Stimulated activated effector memory CD8-positive, alpha-beta T cell treated with anti-CD3 and anti-CD28 coated beads, Interleukin-12 subunit alpha, Interleukin-12 subunit beta, amount 100 ng/mL, for 72 hours (primary cell): Measurements from ENCODE around the gene BCL2.
A peak's percentile ranks its signal among the peaks of the same experiment; 100 is the strongest.

Experiments
- ATAC-seq: fragments of 150-1000 bp; cut with Tn5 transposase; 2 replicates; pipeline ENCODE4 v1.10.0; 2021
- DNase-seq, 2 donors: peaks; one replicate each; pipeline ENCODE4 v3.0.0; 2021 to 2022; ENCODE audit warnings: low spot score in 2 of 2
- H3K27ac Mint-ChIP-seq: one replicate; pipeline ENCODE4 v1.8.0; 2022; ENCODE audit warnings: mild to moderate bottlenecking, mixed read lengths
- H3K36me3 Mint-ChIP-seq: one replicate; pipeline ENCODE4 v1.8.0; 2022; ENCODE audit warnings: mild to moderate bottlenecking, mixed read lengths
- H3K4me1 Mint-ChIP-seq: one replicate; pipeline ENCODE4 v1.8.0; 2022; ENCODE audit warnings: mixed read lengths
- H3K4me3 Mint-ChIP-seq: one replicate; pipeline ENCODE4 v1.8.0; 2022; ENCODE audit warnings: mild to moderate bottlenecking, mixed read lengths
- H3K9me3 Mint-ChIP-seq: one replicate; pipeline ENCODE4 v1.8.0; 2022; ENCODE audit warnings: mixed read lengths

Gene BCL2

DNA sequence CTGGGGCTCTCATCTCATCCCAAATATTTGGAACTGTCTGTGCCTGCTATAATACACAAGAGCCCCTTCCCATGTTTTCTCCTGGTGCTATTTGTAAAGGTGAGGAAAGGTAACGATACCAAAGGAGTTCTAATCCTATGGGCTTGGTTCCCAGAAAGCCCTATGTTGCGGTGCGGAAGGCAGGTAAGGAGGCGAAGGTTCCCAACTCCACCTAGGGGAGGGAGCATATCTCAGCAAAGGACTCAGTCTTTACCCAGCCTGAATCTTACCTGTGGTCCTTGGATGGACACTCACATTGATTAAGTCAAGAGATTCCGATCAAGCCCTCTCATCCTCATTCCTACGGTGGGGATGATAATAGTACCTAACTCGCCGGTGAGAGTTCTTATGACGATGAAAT is 140.1 kb downstream of the BCL2 start:
- DNase-seq (no peak), ATAC-seq (no peak)
- no peak overlapping the region for H3K4me3 Mint-ChIP-seq
- peaks cover 89% of the 10 kb centered on the region for H3K4me1 Mint-ChIP-seq
- H3K9me3 Mint-ChIP-seq = no peaks in the 10 kb centered on the region
- H3K27ac Mint-ChIP-seq = peak overlapping the region; percentile 92
- H3K36me3 Mint-ChIP-seq = peaks cover 96% of the 10 kb centered on the region

DNA sequence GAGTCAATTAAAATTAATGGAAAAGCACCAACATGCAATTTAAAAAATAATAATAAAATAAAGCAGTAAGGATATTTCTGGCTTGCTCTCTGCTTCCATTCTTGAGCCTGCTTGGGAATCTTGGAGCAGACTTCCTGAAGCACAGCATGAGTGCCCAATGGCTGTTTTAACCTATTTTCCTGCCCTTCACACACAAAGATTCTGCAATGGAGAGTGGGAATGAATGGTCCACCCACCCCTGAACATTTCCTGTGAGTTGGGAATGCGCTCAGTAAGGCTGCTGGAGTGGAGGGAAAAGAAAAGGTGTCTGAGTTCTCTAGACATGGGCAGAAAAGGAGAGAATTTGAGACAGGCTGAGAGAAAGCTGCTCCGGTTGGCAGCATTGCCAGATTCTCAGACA is 140.6 kb downstream of the BCL2 start:
- Mint-ChIP-seq H3K4me3 (no peak overlapping the region), H3K36me3 (peaks cover 95% of the 10 kb centered on the region), H3K27ac (peak overlapping the region; percentile 92), H3K9me3 (no peaks in the 10 kb centered on the region), H3K4me1 (peaks cover 87% of the 10 kb centered on the region)
- no peak for ATAC-seq
- DNase-seq = no peak

GRCh38 chr18:63177919-63178821 is 141.4 kb downstream of the BCL2 start:
- no peak for ATAC-seq
- Mint-ChIP-seq H3K27ac (peak overlapping the region; percentile 92), H3K9me3 (no peaks in the 10 kb centered on the region), H3K36me3 (peaks cover 95% of the 10 kb centered on the region), H3K4me1 (peaks cover 79% of the 10 kb centered on the region), H3K4me3 (no peak overlapping the region)
- DNase-seq = no peak

- DNase-seq (no peak), ATAC-seq (no peak)
- H3K4me3 Mint-ChIP-seq = no peak overlapping the region
- H3K4me1 Mint-ChIP-seq = peaks cover 71% of the 10 kb centered on the region
- no peaks in the 10 kb centered on the region for H3K9me3 Mint-ChIP-seq
- peaks cover 95% of the 10 kb centered on the region for H3K36me3 Mint-ChIP-seq
- H3K27ac Mint-ChIP-seq = peak overlapping the region; percentile 92
Observed at GRCh38 chr18:63177259-63177658, 142.3 kb downstream of the BCL2 start.

- no peak for DNase-seq
- Mint-ChIP-seq H3K36me3 (peaks cover 93% of the 10 kb centered on the region), H3K4me3 (no peak overlapping the region), H3K4me1 (peaks cover 59% of the 10 kb centered on the region), H3K27ac (peak overlapping the region; percentile 79), H3K9me3 (no peaks in the 10 kb centered on the region)
- peak; percentile 24 for ATAC-seq
Observed at GRCh38 chr18:63175264-63175663, 144.3 kb downstream of the BCL2 start.

DNA sequence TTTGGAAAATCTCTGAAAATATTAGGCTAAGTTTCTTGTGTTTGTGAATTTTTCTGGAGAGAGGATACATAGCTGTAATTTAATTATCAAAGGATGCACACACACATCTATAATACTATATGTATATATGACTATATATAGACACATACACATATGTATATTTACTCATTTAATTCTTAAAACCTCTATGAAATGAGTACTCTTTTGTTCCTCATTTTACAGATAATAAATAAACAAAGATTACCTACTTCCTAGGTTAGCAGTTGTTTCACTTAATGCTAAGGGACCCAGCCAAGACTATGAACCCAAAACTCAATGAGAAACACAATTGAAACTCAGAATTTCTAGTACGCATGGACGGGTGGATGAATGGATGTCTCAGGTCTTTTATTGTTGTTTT is 145.6 kb downstream of the BCL2 start:
- ATAC-seq (no peak), DNase-seq (no peak)
- Mint-ChIP-seq H3K4me1 (peaks cover 56% of the 10 kb centered on the region), H3K9me3 (no peaks in the 10 kb centered on the region), H3K27ac (peak overlapping the region; percentile 1), H3K4me3 (no peak overlapping the region), H3K36me3 (peaks cover 92% of the 10 kb centered on the region)

GRCh38 chr18:63169853-63170252 is 149.7 kb downstream of the BCL2 start:
- DNase-seq (no peak), ATAC-seq (peak; percentile 57)
- H3K4me1 Mint-ChIP-seq = peaks cover 44% of the 10 kb centered on the region
- H3K27ac Mint-ChIP-seq = peak overlapping the region; percentile 29
- peaks cover 75% of the 10 kb centered on the region for H3K36me3 Mint-ChIP-seq
- no peak overlapping the region for H3K4me3 Mint-ChIP-seq
- H3K9me3 Mint-ChIP-seq = no peaks in the 10 kb centered on the region

DNA sequence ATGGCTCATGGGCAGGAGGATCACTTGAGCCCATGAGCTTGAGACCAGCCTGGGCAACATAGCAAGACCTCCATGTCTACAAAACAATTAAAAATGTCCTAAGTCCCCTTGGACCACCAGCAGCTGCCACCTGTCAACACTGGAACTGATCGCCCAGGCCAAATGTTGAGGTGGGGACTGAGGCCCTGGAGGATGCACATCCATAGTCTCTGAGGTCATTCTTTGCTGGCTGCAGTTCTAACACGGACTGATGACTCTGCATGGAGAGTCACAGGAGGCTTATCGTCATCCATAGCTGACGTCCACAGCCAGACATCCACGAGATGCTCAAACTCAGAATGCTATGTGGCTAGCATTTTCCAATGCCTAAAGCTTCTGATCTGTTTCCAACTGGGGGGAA is 151.3 kb downstream of the BCL2 start:
- Mint-ChIP-seq H3K27ac (peak overlapping the region; percentile 29), H3K9me3 (no peaks in the 10 kb centered on the region), H3K36me3 (peaks cover 67% of the 10 kb centered on the region), H3K4me3 (no peak overlapping the region), H3K4me1 (peaks cover 58% of the 10 kb centered on the region)
- DNase-seq = no peak
- no peak for ATAC-seq

GRCh38 chr18:63166142-63166541 is 153.4 kb downstream of the BCL2 start:
- ATAC-seq = no peak

GRCh38 chr18:63164396-63164795 is 155.2 kb downstream of the BCL2 start:
- Mint-ChIP-seq H3K9me3 (no peaks in the 10 kb centered on the region), H3K27ac (peak overlapping the region; percentile 96), H3K36me3 (peaks cover 68% of the 10 kb centered on the region), H3K4me1 (peaks cover 82% of the 10 kb centered on the region), H3K4me3 (peak overlapping the region; percentile 71)
- DNase-seq = no peak
- ATAC-seq = no peak

More at GRCh38 chr18:63166142-63166541, 153.4 kb downstream of the BCL2 start:
- Mint-ChIP-seq H3K4me1 (peaks cover 74% of the 10 kb centered on the region), H3K4me3 (no peak overlapping the region), H3K36me3 (peaks cover 67% of the 10 kb centered on the region), H3K9me3 (no peaks in the 10 kb centered on the region), H3K27ac (peak overlapping the region; percentile 29)
- no peak for DNase-seq

- Mint-ChIP-seq H3K9me3 (no peaks in the 10 kb centered on the region), H3K4me1 (peaks cover 93% of the 10 kb centered on the region), H3K36me3 (peaks cover 83% of the 10 kb centered on the region), H3K4me3 (peak overlapping the region; percentile 71), H3K27ac (peak overlapping the region; percentile 96)
- ATAC-seq (peak; percentile 5), DNase-seq (peak in 1 of 2 donors; percentile 74)
Observed at GRCh38 chr18:63162271-63163014, 157.1 kb downstream of the BCL2 start.

- peak; percentile 61 to 92 for DNase-seq
- peaks cover 93% of the 10 kb centered on the region for H3K4me1 Mint-ChIP-seq
- H3K9me3 Mint-ChIP-seq = no peaks in the 10 kb centered on the region
- H3K27ac Mint-ChIP-seq = peak overlapping the region; percentile 96
- peak overlapping the region; percentile 71 for H3K4me3 Mint-ChIP-seq
- H3K36me3 Mint-ChIP-seq = peaks cover 83% of the 10 kb centered on the region
- peak; percentile 87 for ATAC-seq
Observed at GRCh38 chr18:63161761-63162195, 157.8 kb downstream of the BCL2 start.

- ATAC-seq (peak; percentile 73), DNase-seq (peak; percentile 49 to 77)
- Mint-ChIP-seq H3K36me3 (peaks cover 86% of the 10 kb centered on the region), H3K4me3 (peak overlapping the region; percentile 71), H3K4me1 (peaks cover 97% of the 10 kb centered on the region), H3K27ac (peak overlapping the region; percentile 96), H3K9me3 (no peaks in the 10 kb centered on the region)
Observed at GRCh38 chr18:63161032-63161760, 158.4 kb downstream of the BCL2 start.

DNA sequence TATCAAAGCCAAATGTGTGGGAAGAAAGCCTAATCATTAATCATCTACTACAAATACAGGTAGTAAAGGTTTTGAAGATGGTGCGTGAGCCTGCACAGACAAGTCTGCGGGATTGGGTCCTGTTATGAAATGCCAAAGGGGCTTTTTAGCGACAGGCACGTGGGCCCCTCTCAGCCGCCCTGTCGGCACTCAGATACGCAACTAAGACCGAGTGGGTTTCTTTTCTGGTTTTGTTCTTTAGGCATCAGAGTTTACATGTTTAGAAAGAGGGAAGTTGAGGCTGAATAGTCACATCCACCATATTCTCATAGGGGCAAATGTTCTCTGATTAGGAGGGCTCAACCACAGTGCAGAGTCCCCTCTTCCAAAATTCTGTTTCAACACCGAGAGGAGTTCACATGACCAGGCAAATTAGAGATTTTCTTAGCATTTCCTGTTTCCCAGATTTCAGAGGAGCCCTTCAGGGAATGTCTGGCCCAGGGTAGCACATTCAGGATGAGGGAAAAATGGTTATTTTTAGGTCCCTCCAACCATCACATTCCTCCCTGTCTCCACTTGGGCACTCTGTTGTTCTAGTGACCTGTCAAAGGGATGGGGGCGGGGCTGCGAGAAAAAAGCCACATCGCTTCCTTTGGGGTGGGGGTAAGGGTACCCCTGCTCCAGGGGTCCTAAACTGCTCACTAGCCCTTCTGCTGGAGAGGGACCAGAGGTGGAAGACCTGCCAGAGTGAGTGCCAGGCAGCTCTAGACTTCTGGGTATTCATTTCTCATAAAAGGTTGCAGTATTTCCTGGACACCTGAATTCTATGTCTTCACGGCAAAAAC is 159.2 kb downstream of the BCL2 start:
- Mint-ChIP-seq H3K36me3 (peaks cover 86% of the 10 kb centered on the region), H3K4me1 (peaks cover 97% of the 10 kb centered on the region), H3K4me3 (peak overlapping the region; percentile 71), H3K9me3 (no peaks in the 10 kb centered on the region), H3K27ac (peak overlapping the region; percentile 96)
- no peak for DNase-seq
- ATAC-seq = no peak
